Esophagus muscularis mucosa (tissue), 4 donors: ENCODE data around the gene TAMALIN.

ENCODE experiments used
- CTCF ChIP-seq, 3 experiments: fragments of 200-600 bp in 2 of 3; fragments of 450-650 bp in 1 of 3; sonication (generic) in 2 of 3; IDR thresholded peaks; one replicate each; pipeline ENCODE4 v1.5.1; 2017 to 2019; ENCODE audit warnings: antibody characterized with exemption in 3 of 3, mild to moderate bottlenecking in 2 of 3, moderate library complexity in 1 of 3
- EP300 ChIP-seq: sonication (generic); formaldehyde crosslinking; IDR thresholded peaks from one replicate; pipeline ENCODE4 v1.6.1; 2017; ENCODE audit warnings: antibody characterized with exemption
- POLR2A ChIP-seq: fragments of 450-650 bp; IDR thresholded peaks from one replicate; pipeline ENCODE4 v1.6.1; 2017; ENCODE audit warnings: antibody characterized with exemption, moderate library complexity, mild to moderate bottlenecking, low read depth

- TF ChIP-seq CTCF (IDR thresholded peaks at IDR 0.05) (no peak), POLR2A (no peak), EP300 (no peak)
Measured at GRCh38 chr12:51994959-51995358, 11.8 kb upstream of the TAMALIN start.
